Stimulated activated naive CD4-positive, alpha-beta T cell (primary cell): ENCODE measurements around the gene KANK3.
A peak's percentile ranks its signal among the peaks of the same experiment; 100 is the strongest.
"Not testable (repeated sequence)": the region's sequence is repeated elsewhere in the genome, so short reads cannot be mapped to it uniquely, and the experiment has no call there.

Experiments
- DNase-seq, 6 experiments: peaks; one replicate each; lab custom pipeline; 2025; lab: John Stamatoyannopoulos, UW

KANK3 gene

DNA sequence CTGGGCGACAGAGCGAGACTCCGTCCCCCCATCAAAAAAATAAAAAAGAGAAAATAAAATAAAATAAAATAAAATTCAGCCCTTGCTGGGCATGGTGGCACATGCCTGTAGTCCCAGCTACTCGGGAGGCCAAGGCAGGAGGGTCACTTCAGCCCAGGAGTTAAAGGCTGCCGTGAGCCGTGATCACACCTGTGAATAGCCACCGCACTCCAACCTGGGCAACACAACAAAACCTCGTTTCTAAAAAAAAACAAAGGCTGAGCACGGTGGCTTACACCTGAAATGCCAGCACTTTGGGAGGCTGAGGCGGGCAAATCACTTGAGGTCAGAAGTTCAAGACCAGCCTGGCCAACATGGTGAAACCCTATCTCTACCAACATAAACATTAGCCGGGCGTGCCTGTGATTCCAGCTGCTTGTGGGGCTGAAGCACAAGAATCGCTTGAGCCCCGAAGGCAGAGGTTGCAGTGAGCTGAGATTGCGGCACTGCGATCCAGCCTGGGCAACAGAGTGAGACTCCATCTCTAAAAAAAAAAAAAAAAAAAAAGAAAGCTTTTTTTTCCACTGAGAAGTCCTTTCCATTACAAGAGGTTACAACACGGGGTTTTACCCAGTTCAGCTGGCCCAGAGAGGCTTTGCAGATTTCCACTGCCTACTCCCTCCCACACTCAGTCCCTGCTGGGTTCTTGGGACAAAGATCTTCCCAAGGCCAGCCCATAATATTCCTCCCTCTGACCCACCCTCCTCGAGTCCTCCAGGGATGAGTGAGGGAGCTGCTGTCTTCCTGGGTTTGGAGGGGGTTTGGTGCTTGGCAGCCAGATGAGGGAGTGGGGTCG is 27.3 kb upstream of the KANK3 start:
- DNase-seq = no peak

DNA sequence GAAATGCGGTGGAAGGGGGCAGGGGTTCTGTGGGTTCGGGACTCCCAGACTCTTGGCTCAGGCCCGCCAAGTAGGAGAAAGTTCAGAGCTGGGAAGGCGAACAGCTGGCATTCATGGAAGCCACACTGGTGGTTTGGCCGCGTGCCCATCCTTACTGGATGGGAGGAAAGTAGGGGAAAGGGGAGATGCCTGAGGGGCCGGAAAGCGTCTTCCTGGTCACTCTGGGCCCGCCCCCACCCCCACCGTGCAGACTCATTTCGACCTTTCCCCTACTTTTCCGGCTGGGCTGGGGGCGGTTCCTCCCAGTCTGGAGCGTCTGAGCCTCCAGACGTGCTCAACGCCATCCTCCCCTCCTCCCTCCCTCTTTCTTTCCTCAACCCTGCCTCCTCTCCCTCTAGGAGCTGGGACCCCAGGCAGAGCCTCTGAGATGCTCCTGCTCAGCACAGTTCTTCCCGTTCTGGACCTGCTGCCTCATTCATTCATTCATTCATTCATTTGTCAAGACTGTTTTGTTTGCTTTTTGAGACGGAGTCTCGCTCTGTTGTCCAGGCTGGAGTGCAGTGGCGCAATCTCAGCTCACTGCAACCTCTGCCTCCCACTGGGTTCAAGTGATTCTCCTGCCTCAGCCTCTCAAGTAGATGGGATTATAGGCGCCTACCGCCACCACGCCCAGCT is 24.4 kb upstream of the KANK3 start:
- no peak for DNase-seq

DNA sequence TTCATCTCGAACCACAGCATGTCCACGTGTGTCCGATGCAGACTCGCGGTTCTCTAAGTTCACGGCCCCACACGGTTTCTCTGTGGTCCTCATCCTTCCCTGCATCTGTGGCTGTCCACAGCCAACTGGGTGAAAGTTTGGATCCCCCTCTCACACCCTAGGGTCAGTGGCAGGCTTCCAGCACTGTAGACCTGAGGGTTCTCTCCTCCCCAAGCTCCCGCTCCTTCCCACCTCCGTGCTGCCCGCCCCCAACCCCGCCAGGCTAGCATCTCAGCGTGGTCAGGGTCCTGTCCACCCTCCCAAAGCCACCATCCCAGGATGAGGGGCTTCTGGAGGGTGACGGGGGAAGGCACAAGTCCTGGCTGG is 23.9 kb upstream of the KANK3 start:
- DNase-seq = no peak

DNA sequence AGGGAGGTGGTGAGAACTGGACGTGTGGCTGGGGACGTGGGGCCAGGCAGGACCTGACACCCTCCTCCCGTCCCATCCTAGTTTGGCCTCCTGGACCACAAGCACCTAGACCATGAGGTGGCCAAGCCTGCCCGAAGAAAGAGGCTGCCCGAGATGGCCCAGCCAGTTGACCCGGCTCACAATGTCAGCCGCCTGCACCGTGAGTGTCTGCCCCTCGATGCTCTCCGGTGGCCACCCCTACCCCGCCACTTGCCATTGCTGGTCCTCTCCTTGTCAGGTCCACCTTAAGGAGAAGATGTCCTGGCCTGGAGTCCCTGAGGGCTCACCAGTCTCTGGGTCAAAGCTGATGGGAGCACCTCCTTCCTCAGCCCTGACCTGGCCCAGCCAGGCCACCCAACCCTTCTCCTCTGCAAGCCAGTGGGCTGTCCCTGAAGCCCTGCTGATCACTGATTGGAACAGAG is 23.1 kb upstream of the KANK3 start:
- no peak for DNase-seq

DNA sequence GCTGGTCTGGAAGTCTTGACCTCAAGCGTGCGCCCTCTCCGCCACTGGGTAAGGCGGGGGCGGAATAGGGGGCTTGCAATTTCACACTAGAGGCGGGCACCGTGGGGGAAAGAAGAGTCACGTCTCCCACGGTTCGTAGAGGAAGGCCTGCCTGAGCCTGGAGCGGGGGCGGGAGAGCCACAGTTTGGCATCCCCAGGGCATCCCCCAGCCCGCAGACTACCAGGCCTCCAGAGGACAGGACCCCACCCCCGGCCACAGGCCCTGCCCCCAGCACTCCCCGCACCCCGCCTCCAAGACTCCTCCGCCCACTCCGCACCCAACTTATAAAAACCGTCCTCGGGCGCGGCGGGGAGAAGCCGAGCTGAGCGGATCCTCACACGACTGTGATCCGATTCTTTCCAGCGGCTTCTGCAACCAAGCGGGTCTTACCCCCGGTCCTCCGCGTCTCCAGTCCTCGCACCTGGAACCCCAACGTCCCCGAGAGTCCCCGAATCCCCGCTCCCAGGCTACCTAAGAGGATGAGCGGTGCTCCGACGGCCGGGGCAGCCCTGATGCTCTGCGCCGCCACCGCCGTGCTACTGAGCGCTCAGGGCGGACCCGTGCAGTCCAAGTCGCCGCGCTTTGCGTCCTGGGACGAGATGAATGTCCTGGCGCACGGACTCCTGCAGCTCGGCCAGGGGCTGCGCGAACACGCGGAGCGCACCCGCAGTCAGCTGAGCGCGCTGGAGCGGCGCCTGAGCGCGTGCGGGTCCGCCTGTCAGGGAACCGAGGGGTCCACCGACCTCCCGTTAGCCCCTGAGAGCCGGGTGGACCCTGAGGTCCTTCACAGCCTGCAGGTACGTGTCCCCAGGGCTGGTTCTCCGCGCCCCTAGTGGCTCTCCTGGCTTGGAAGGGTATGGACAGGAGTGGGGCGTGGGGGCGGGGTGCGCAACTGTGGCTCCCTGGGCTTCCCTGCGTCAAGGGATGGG is 21.0 kb upstream of the KANK3 start, which contains the start of gene ANGPTL4:
Gene ANGPTL4 (plus strand): TSS at position 353 of the 969 bp plus-strand sequence. CDS start 167 bp downstream, at position 520.
- DNase-seq = peak in 3 of 6 experiments; percentile 27 to 37 (median 36)

DNA sequence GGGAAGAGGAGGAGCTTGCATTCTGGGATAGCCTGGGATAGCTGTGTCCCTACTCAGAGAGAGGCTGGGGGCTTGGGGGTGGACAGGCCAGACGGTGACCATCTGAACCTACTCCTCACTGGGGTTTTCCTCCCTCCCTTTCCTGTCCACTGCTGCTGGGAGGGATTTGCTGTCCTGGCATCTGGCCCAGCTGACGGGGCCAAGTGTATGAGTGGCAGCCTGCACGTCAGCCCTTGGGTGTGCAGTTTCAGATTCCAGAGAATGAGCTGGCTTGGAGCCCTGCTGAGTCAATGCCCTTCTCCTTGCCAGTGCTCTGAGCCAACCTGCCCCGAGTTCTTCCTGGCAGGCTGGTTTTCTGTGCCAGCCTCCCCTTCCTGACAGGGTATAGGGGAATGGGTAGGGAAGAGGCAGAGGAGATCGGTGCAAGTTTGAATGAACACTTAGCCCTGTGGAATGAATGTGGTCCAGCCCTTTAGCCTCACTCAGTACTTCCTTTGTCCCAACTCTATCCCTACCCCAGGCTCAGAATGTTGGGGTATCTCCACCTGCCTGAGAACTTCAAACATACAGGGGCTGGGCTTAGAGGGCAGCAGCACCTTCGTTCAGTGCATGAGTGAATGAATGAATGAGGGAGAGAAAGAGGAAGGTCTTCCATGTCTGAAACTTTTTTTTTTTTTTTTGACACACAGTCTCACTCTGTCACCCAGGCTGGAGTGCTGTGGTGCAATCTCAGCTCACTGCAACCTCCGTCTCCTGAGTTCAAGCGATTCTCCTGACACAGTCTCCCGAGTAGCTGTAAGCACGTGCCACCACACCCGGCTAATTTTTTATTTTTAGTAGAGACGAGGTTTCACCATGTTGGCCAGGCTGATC is 19.1 kb upstream of the KANK3 start:
- no peak for DNase-seq

DNA sequence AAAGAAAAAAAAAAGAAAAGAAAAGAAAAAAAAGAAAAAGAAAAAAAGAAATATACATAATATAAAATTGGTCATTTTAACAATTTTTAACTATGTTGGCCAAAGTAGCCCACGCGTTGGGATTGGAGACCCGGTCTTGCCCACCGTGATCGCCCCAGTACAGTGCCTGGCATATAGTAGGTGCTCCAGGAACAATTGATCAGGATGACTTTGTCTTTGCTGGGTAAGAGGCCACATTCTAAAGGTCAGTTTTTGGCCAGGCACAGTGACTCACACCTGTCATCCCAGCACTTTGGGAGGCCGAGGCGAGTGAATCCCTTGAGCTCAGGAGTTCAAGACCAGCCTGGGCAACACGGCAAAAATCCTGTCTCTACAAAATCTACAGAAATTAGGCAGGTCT is 17.1 kb upstream of the KANK3 start:
- no peak for DNase-seq

DNA sequence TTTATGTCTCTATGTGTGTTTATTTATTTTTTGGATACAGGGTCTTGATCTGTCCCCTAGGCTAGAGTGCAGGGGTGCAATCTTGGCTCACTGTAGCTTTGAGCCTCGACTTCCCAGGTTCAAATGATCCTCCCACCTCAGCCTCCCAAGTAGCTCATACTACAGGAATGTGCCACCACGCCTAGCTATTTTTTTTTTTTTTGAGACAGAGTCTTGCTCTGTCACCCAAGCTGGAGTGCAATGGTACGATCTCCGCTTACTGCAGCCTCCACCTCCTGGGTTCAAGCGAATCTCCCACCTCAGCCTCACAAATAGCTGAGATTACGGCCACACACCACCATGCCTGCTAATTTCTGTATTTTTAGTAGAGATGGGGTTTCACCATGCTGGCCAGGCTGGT is 15.9 kb upstream of the KANK3 start:
- DNase-seq = no peak

DNA sequence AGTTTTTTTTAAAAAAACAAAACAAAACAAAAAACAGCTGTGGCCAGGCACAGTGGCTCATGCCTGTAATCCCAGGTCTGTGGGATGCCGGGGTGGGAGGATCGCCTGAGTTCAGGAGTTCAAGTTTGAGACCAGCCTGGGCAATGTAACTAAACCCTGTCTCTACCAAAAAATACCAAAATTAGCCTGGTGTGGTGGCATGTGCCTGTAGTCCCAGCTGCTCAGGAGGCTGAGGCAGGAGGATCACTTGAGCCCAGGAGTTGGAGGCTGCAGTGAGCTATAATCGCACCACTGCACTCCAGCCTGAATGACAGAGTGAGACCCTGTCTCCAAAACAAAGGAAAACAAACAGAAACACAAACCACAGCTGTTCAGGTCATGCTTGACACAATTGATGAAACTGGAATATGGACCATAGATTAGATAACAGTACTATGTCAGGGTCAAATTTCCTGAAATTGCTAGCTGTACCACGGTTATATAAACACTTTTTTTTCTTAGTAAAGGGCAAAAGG is 14.0 kb upstream of the KANK3 start:
- DNase-seq = no peak

DNA sequence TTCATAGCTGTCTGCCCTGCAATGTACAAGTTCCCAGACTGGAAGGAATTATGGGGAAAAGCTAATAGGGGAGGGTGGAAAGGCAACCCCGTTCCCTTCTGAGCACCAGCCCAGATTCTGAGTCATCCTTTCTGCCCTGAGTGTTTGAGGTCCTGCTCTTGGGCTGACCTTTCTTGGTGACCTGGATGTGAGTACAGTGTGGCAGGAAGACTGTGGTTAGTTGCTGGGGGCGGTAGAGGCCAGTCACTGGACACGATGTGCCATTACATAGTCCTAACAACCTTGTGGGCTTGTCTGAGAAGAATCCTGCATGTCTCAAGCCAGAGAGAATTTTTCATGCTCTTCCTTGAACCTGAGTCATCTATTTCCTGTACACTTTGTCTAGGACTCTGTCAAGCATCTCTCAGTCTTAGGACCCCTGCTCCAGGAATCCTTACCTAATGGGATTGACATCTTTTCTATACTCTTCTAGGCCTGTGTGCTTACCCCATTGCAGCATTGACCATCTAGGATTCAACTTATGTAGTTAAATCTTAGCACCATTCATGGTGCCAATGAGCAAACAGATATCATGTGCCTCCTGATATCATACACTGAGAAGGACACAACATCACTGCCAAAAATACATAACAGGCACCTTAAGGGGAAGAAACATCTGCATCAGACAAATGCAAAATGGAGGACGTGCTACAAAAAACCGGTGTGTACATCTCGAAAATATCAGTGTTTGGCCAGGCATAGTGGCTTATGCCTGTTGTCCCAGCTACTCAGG is 12.8 kb upstream of the KANK3 start:
- no peak for DNase-seq

DNA sequence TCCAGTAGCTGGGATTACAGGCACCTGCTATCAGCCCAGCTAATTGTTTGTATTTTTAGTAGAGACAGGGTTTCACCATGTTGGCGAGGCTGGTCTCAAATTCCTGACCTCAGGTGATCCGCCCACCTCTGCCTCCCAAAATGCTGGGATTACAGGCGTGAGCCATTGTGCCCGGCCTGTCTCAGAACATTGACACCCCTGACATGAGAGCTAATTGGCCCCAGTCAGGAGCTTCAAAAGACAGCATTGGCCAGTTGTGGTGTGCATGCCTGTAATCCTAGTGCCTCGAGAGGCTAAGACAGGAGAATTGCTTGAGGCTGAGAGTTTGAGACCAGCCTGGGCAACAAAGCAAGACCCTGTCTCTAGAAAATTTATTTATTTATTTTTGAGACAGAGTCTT is 9.8 kb upstream of the KANK3 start:
- not testable (repeated sequence) for DNase-seq

DNA sequence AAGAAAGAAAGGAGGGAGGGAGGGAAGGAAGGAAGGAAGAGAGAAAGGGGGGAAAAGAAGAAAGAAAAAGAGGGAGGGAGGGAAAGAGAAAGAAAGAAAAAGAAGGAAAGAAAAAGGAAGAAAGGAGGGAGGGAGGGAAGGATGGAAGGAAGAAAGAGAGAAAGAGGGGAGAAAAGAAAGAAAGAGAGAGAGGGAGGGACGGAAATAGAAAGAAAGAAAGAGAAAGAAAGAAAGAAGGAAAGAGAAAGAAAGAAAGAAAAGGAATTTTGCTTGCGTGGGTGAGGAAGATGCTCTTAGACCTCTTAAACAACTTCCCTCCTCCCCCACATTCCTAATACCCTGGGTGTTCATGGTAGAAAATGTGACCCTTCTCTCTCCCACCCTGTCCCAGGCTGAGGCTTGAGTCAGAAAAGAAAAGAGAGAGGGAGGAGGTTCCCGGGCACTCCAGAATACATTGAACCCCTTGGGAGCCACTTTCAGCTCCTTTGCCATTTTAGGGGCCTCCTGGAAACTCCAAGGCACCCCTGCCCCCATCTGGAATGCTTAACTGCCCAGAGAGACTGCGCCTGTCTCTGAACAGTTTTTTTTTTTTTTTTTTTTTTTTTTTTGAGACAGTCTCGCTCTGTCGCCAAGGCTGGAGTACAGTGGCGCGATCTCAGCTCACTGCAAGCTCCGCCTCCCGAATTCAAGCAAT is 9.2 kb upstream of the KANK3 start:
- no peak for DNase-seq

DNA sequence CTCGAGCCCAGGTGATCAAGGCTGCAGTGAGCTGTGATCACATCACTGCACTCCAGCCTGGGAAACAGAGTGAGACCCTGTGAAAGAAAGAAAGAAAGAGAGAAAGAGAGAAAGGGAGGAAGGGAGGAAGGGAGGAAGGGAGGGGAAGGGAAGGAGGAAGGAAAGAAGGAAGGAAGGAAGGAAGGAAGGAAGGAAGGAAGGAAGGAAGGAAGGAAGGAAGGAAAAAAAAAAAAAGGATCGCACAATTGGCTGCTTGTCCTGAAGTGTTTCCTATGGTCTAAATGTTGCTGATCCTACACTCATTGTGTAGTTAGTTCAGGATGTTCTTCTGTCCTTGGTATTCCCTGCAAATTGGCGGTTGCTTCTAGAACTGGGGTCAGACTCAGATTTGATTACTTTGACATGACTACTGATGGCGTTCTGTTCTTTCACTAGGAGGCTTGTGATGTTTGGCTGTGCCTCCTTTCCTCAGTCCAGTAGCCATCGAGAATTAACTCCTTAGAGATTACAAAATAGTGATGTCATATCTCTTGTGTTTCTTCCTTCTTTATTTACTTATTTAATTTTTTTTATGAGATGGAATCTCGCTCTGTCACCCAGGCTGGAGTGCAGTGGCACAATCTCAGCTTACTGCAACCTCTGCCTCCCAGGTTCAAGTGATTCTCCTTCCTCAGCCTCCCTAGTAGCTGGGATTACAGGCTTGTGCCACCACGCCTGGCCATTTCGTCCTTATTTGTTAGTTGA is 6.7 kb upstream of the KANK3 start:
- DNase-seq = not testable (repeated sequence)

DNA sequence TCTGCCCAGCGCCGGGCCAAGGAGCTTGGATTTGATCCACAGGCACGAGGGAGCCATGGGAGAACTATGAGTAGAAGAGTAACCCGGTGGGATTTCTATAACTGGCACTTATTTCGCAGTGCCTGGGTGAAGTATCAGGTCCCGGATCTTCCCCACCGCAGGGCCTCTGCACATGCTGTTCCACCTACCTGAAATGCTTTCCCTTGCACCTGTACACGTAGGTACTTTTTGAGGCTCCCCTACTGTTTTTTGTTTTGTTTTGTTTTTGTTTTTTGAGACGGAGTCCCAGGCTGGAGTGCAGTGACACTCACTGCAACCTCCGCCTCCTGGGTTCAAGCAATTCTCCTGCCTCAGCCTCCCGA is 402 bp upstream of the KANK3 start:
- DNase-seq = no peak

DNA sequence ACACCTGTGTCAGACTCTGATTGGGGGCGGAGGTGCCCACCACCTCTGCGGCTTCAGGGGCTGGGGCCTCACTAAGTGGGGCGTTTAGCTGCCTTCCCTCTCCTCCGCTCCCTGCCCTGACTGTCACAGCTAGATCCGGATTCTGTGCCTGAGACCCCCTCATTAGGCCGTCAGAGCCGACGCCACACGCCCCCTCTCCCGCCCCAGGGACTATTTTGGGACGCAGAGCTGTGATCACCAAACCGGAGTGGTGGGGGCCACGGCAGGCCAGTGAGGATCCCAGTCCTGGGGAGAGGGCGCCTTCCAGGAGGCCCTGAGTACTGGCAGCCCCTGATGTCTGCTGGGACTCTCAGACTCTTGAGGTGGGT is 762 bp downstream of the KANK3 start:
- no peak for DNase-seq

DNA sequence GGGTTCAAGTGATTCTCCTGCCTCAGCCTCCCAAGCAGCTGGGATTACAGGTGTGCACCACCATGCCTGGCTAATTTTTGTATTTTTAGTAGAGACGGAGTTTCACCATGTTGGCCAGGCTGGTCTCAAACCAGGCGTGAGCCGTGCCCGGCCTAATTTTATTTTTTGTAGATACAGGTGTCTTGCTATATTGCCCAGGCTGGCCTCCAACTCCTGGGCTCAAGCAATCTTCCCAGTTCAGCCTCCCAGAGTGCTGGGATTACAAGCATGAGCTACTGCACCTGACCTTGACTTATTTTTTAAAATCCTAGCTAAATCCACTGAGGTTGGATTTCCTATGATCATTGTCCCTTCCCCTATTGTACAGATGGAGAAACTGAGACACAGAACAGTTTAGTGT is 1.6 kb downstream of the KANK3 start:
- DNase-seq = not testable (repeated sequence)

DNA sequence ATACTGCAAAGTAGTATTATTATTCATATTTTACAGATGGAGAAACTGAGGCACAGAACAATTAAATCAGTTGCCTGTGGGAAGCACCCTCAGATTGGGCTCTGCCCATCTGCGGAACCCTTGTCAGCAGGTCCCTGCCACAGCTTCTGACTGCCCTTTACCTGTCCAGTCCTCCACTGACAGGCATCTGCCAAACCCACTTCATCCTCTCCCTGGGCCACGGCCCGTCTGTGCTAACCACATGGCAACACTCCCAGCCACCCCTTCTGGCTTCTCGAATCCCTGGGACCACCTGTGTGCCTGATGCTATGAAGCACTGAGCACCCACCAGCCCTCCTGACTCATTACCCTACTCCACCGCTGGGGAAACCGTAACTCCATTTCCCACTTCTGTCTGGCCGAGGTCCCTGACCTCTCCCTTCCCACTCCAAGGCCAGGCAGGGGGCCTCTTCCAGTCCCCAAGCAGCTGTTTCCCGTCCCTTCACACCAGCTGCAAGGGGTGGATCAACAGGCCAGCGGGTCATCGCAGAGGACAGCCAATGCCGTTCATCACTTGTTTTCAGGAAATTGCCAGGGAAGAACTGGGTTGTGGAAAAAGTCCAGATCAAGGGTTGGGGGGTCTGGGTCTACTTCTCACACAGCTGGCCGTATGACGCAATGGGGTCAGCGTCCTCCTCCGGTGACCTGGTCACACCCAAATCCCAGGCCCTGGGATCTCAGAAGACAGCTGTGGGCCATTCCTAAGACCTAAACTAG is 2.5 kb downstream of the KANK3 start:
- no peak for DNase-seq

DNA sequence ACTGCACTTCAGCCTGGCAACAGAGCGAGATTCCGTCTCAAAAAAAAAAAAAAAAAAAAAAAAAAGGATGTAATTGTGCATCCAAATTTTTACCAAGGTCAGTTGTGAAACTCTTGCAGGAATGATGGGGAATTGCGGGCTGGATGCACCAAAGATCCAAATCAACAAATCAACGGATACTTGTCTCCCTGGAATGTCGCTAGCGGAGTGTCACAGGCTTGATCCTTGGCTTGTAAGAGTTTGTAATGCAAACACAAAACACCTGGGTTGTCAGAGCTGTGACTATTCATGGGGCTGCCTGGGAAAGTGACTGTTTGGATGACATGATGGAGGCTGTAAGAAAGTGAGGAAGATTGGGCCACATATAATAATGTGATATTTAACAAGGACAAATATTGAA is 4.2 kb downstream of the KANK3 start:
- DNase-seq = no peak
